Progenitor cell of endocrine pancreas (in vitro differentiated cells): ENCODE measurements around the gene MTFP1. TPM values are rescaled to one million over a fixed set of nuclear protein-coding genes. Genes with fewer than 3 reads are reported as not detected.

ENCODE experiments used
- DNase-seq: peaks from one replicate; pipeline ENCODE4 v3.0.0; 2021; ENCODE audit warnings: low spot score; ENCODE audit not compliant: unreplicated experiment
- H3K27ac Mint-ChIP-seq: 2 replicates; pipeline ENCODE4 v1.8.0; 2021; ENCODE audit warnings: mild to moderate bottlenecking, moderate library complexity, mixed read lengths
- H3K27me3 Mint-ChIP-seq: 2 replicates; pipeline ENCODE4 v1.8.0; 2021; ENCODE audit warnings: mixed read lengths
- H3K36me3 Mint-ChIP-seq: 2 replicates; pipeline ENCODE4 v1.8.0; 2022; ENCODE audit warnings: mixed read lengths; ENCODE audit not compliant: insufficient read depth
- H3K4me1 Mint-ChIP-seq: 2 replicates; pipeline ENCODE4 v1.8.0; 2021; ENCODE audit warnings: low read depth, mixed read lengths
- H3K4me3 Mint-ChIP-seq: 2 replicates; pipeline ENCODE4 v1.8.0; 2021; ENCODE audit warnings: low read depth, mild to moderate bottlenecking, moderate library complexity, mixed read lengths
- H3K9me3 Mint-ChIP-seq: 2 replicates; pipeline ENCODE4 v1.8.0; 2021; ENCODE audit warnings: low read depth, mixed read lengths
- CTCF ChIP-seq: fragments of 200-600 bp; sonication (generic); IDR thresholded peaks from one replicate; pipeline ENCODE4 v1.5.0; 2021; ENCODE audit warnings: antibody characterized with exemption, mild to moderate bottlenecking; ENCODE audit not compliant: unreplicated experiment
- total RNA-seq: library from RNA; stranded (reverse); gene quantifications from 2 replicates; pipeline ENCODE4 v1.2.1, GENCODE V29; 2021

Gene MTFP1
- total RNA-seq, 1 donor from 2014 or later = 16.6 TPM

GRCh38 chr22:30404307-30404706, 21.3 kb upstream of the MTFP1 start:
- Mint-ChIP-seq H3K36me3 (peaks cover 8% of the 10 kb centered on the region), H3K27me3 (no peaks in the 10 kb centered on the region), H3K9me3 (no peaks in the 10 kb centered on the region), H3K27ac (no peak overlapping the region), H3K4me1 (peaks cover 1% of the 10 kb centered on the region), H3K4me3 (no peak overlapping the region)
- TF ChIP-seq CTCF = no peak
- no peak for DNase-seq

- Mint-ChIP-seq H3K36me3 (peaks cover 10% of the 10 kb centered on the region), H3K27ac (no peak overlapping the region), H3K4me1 (peaks cover 1% of the 10 kb centered on the region), H3K27me3 (no peaks in the 10 kb centered on the region), H3K9me3 (no peaks in the 10 kb centered on the region), H3K4me3 (no peak overlapping the region)
- no peak for DNase-seq
- TF ChIP-seq CTCF = no peak
Observed at GRCh38 chr22:30405731-30406130, 19.8 kb upstream of the MTFP1 start.

GRCh38 chr22:30406400-30406799, 19.2 kb upstream of the MTFP1 start:
- peaks cover 1% of the 10 kb centered on the region for H3K4me1 Mint-ChIP-seq
- H3K9me3 Mint-ChIP-seq = no peaks in the 10 kb centered on the region
- no peak for TF ChIP-seq CTCF
- H3K36me3 Mint-ChIP-seq = peaks cover 13% of the 10 kb centered on the region
- DNase-seq = no peak
- no peaks in the 10 kb centered on the region for H3K27me3 Mint-ChIP-seq
- no peak overlapping the region for H3K27ac Mint-ChIP-seq
- no peak overlapping the region for H3K4me3 Mint-ChIP-seq

GRCh38 chr22:30408388-30409102, 17.0 kb upstream of the MTFP1 start:
- Mint-ChIP-seq H3K4me3 (no peak overlapping the region), H3K9me3 (no peaks in the 10 kb centered on the region)

GRCh38 chr22:30411780-30412179, 13.8 kb upstream of the MTFP1 start:
- Mint-ChIP-seq H3K9me3 (no peaks in the 10 kb centered on the region), H3K36me3 (peaks cover 25% of the 10 kb centered on the region), H3K27me3 (no peaks in the 10 kb centered on the region), H3K27ac (no peak overlapping the region), H3K4me3 (no peak overlapping the region), H3K4me1 (peaks cover 5% of the 10 kb centered on the region)
- DNase-seq = no peak
- TF ChIP-seq CTCF = no peak

More at GRCh38 chr22:30408388-30409102, 17.0 kb upstream of the MTFP1 start:
- DNase-seq = no peak
- peaks cover 22% of the 10 kb centered on the region for H3K36me3 Mint-ChIP-seq
- no peak for TF ChIP-seq CTCF
- H3K4me1 Mint-ChIP-seq = peaks cover 1% of the 10 kb centered on the region
- no peaks in the 10 kb centered on the region for H3K27me3 Mint-ChIP-seq
- H3K27ac Mint-ChIP-seq = no peak overlapping the region
